A549 treated with CpdA at 1 μM for 4 hours (cell line): ENCODE data around the gene OR5B12. TPM values are rescaled to one million over a fixed set of nuclear protein-coding genes. Genes with fewer than 3 reads are reported as not detected.

ENCODE experiments used
- total RNA-seq: library from RNA; stranded (reverse); fragments of 200-300 nt; extraction: Qiagen RNA extraction; gene quantifications from 5 replicates; pipeline ENCODE4 v1.2.3, GENCODE V29; 2022; ENCODE audit warnings: low read depth

OR5B12 gene
- total RNA-seq, result not detected in 5 replicates

GRCh38 chr11:58442136-58442535 is at the start of gene OR5B12:
OR5B12 (minus strand) TSS chr11:58442236; CDS start chr11:58440151, 2,085 bp downstream.

GRCh38 chr11:58428021-58428420 is 14.0 kb downstream of the OR5B12 start, which contains the start of gene OR5B2:
OR5B2 (minus strand) TSS chr11:58428121; CDS start chr11:58423261, 4,860 bp downstream.

GRCh38 chr11:58406774-58407173 is 35.3 kb downstream of the OR5B12 start, which contains the start of gene OR5B3:
OR5B3 (minus strand) TSS chr11:58406874; CDS start chr11:58403409, 3,465 bp downstream.

Other genes starting within 250 kb of the OR5B12 start
- gene OR1S2, start 238.1 kb downstream of the OR5B12 start, total RNA-seq, result not detected in 5 replicates
- not detected in 5 replicates for gene OR1S1, start 229.5 kb downstream of the OR5B12 start, total RNA-seq
- gene OR10Q1, start 213.3 kb downstream of the OR5B12 start, total RNA-seq, result not detected in 5 replicates
- not detected in 5 replicates for gene OR10W1, start 174.0 kb downstream of the OR5B12 start, total RNA-seq
- gene OR5B17, start 83.2 kb downstream of the OR5B12 start, total RNA-seq, result not detected in 5 replicates
- gene OR5B3, start 35.4 kb downstream of the OR5B12 start, total RNA-seq, result not detected in 5 replicates
- gene OR5B2, start 14.1 kb downstream of the OR5B12 start, total RNA-seq, result not detected in 5 replicates
- gene OR5B21, start 65.9 kb upstream of the OR5B12 start, total RNA-seq, result not detected in 5 replicates
- 2.5 to 3.8 TPM (median 3.3 TPM) in 5 replicates for gene LPXN, start 133.6 kb upstream of the OR5B12 start, total RNA-seq
- gene ZFP91, start 136.8 kb upstream of the OR5B12 start, total RNA-seq, result 38.5 to 52.4 TPM (median 41.7 TPM) in 5 replicates
- 1.2 to 2.0 TPM (median 1.4 TPM) in 5 replicates for gene CNTF, start 180.4 kb upstream of the OR5B12 start, total RNA-seq